ENCODE measurements around the gene DFFA.

DNA sequence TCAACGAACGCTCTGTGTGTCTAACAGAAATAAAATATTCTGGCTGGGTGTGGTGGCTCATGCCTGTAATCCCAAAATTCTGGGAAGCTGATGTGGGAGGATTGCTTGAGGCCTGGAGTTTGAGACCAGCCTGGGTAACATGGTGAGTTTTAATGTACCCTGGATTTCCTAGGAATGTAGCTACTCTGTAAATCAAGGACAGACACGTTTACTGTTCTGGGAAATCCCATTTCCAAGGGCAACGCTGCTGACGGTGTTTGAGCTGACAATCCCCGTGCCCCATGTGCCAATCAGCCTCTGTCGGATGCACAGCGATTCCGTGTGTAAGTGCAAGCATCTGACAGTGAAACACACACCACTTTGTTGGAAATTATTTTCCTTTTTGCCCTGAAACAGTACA lies 14.5 kb downstream of the DFFA start:
- TF ChIP-seq, protein P1, sequence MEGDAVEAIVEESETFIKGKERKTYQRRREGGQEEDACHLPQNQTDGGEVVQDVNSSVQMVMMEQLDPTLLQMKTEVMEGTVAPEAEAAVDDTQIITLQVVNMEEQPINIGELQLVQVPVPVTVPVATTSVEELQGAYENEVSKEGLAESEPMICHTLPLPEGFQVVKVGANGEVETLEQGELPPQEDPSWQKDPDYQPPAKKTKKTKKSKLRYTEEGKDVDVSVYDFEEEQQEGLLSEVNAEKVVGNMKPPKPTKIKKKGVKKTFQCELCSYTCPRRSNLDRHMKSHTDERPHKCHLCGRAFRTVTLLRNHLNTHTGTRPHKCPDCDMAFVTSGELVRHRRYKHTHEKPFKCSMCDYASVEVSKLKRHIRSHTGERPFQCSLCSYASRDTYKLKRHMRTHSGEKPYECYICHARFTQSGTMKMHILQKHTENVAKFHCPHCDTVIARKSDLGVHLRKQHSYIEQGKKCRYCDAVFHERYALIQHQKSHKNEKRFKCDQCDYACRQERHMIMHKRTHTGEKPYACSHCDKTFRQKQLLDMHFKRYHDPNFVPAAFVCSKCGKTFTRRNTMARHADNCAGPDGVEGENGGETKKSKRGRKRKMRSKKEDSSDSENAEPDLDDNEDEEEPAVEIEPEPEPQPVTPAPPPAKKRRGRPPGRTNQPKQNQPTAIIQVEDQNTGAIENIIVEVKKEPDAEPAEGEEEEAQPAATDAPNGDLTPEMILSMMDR (conservative IDR thresholded peaks at IDR 0.05 in 1 of 2, IDR thresholded peaks at IDR 0.05 in 1 of 2; ENCODE audit: low read depth in 1 of 2, low read length in 2 of 2): no peak
- no peak for TF ChIP-seq EZH2 (IDR thresholded peaks at IDR 0.05; ENCODE audit: low read length, missing control alignments)
